B cell (primary cell): ENCODE data around the gene HPN. TPM values are rescaled to one million over a fixed set of nuclear protein-coding genes. Genes with fewer than 3 reads are reported as not detected.

Experiments used
- ATAC-seq: fragments of 200-7000 bp; cut with Tn5 transposase; one replicate; pipeline ENCODE4 v1.10.0; 2021; ENCODE audit warnings: low read depth, mild to moderate bottlenecking, moderate number of reproducible peaks, moderate library complexity
- CTCF ChIA-PET: fragments of 350-600 bp; sonication (Branson Sonifier 250); formaldehyde crosslinking; loops from one replicate; lab custom pipeline; 2021; ENCODE audit warnings: antibody characterized with exemption, inconsistent platforms; lab: Charles Lee
- POLR2A ChIA-PET: fragments of 350-600 bp; sonication (Branson Sonifier 250); formaldehyde crosslinking; loops from one replicate; lab custom pipeline; 2021; ENCODE audit warnings: antibody characterized with exemption; lab: Charles Lee
- DNase-seq: peaks from one replicate; pipeline ENCODE4 v3.0.0; 2013
- H2AFZ ChIP-seq: 2 replicates; pipeline ENCODE4 v1.6.1; 2012; ENCODE audit warnings: mild to moderate bottlenecking, low read depth, low read length; ENCODE audit not compliant: insufficient read depth, poor library complexity, severe bottlenecking
- H3K27ac ChIP-seq, 2 donors: 1 replicate in 1 of 2; 2 replicates in 1 of 2; pipeline ENCODE4 v1.5.1; 2012 to 2013; ENCODE audit warnings: low read length in 2 of 2, mild to moderate bottlenecking in 2 of 2, moderate library complexity in 1 of 2
- H3K27me3 ChIP-seq, 4 experiments: fragments of 200-600 bp in 1 of 4; sonication (generic) in 1 of 4; replicated peaks in 1 of 4; 1 replicate in 2 of 4; 2 replicates in 2 of 4; pipeline versions ENCODE4 v1.6.1 to v1.7.0; 2013 to 2016; ENCODE audit warnings: low read length in 3 of 4, mild to moderate bottlenecking in 2 of 4, mixed read lengths in 1 of 4, moderate library complexity in 1 of 4; ENCODE audit not compliant: insufficient read depth in 4 of 4, control insufficient read depth in 3 of 4; ENCODE audit errors: control extremely low read depth in 1 of 4
- H3K36me3 ChIP-seq, 2 experiments: replicated peaks in 1 of 2; 1 replicate in 1 of 2; 2 replicates in 1 of 2; pipeline versions ENCODE4 v1.6.1 to v1.7.1; 2013; ENCODE audit warnings: low read length in 1 of 2; ENCODE audit not compliant: insufficient read depth in 2 of 2, control insufficient read depth in 1 of 2; ENCODE audit errors: control extremely low read depth in 1 of 2, extremely low read depth in 1 of 2
- H3K4me1 ChIP-seq, 2 donors: fragments of 200-600 bp in 1 of 2; sonication (generic) in 1 of 2; 1 replicate in 1 of 2; 2 replicates in 1 of 2; pipeline versions ENCODE4 v1.5.1 to v1.6.1; 2013 to 2017; ENCODE audit warnings: low read length in 2 of 2; ENCODE audit not compliant: control insufficient read depth in 2 of 2, insufficient read depth in 2 of 2
- H3K4me2 ChIP-seq: replicated peaks from 2 replicates; pipeline ENCODE3; 2012; ENCODE audit warnings: mild to moderate bottlenecking, low read depth, low read length; ENCODE audit not compliant: poor library complexity, severe bottlenecking
- H3K4me3 ChIP-seq, 5 experiments: fragments of 200-600 bp in 1 of 5; sonication (generic) in 1 of 5; 1 replicate in 3 of 5; 2 replicates in 2 of 5; pipeline versions ENCODE4 v1.5.1 to v1.7.0; 2011 to 2016; ENCODE audit warnings: low read length in 4 of 5, mild to moderate bottlenecking in 4 of 5, low read depth in 2 of 5, control low read depth in 1 of 5, moderate library complexity in 1 of 5; ENCODE audit not compliant: insufficient read depth in 1 of 5; ENCODE audit errors: control extremely low read depth in 1 of 5, extremely low read depth in 1 of 5
- H3K79me2 ChIP-seq: fragments of 200-600 bp; sonication (generic); one replicate; pipeline ENCODE4 v1.6.0; 2016; ENCODE audit warnings: low read length; ENCODE audit not compliant: control insufficient read depth, insufficient read depth
- H3K9ac ChIP-seq: fragments of 200-600 bp; sonication (generic); 2 replicates; pipeline ENCODE4 v1.6.1; 2017; ENCODE audit warnings: mild to moderate bottlenecking, low read length, moderate library complexity
- H3K9me3 ChIP-seq, 3 donors: one replicate each; pipeline versions ENCODE4 v1.6.1 to v1.7.1; 2013; ENCODE audit warnings: low read length in 2 of 3; ENCODE audit not compliant: control insufficient read depth in 2 of 3, insufficient read depth in 1 of 3; ENCODE audit errors: control extremely low read depth in 1 of 3
- H4K20me1 ChIP-seq: 2 replicates; pipeline ENCODE4 v1.6.0; 2012; ENCODE audit warnings: mild to moderate bottlenecking, low read length; ENCODE audit not compliant: insufficient read depth, control insufficient read depth, poor library complexity, severe bottlenecking
- H3K27ac Mint-ChIP-seq: one replicate; pipeline ENCODE4 v1.8.0; 2021; ENCODE audit warnings: mixed read lengths
- H3K27me3 Mint-ChIP-seq: one replicate; pipeline ENCODE4 v1.8.0; 2021; ENCODE audit warnings: mixed read lengths
- H3K4me1 Mint-ChIP-seq: one replicate; pipeline ENCODE4 v1.8.0; 2021; ENCODE audit warnings: mixed read lengths
- H3K4me3 Mint-ChIP-seq: one replicate; pipeline ENCODE4 v1.8.0; 2021; ENCODE audit warnings: mixed read lengths
- H3K9me3 Mint-ChIP-seq: one replicate; pipeline ENCODE4 v1.8.0; 2022; ENCODE audit warnings: mixed read lengths; ENCODE audit not compliant: insufficient read depth
- EZH2 ChIP-seq: IDR thresholded peaks from 2 replicates; pipeline ENCODE4 v1.6.1; 2012; ENCODE audit warnings: borderline replicate concordance, low read depth, mild to moderate bottlenecking, moderate library complexity, low read length; ENCODE audit not compliant: insufficient read depth, poor library complexity, severe bottlenecking
- WGBS: methylation state at CpG from one replicate; pipeline ENCODE4 v1.1.5; 2013; ENCODE audit warnings: missing lambda C conversion rate; ENCODE audit not compliant: insufficient coverage; 5-methylcytosine and 5-hydroxymethylcytosine counted together
- intact Hi-C: fragments of 100-400 bp; cut with micrococcal nuclease; formaldehyde crosslinking; loops from one replicate; pipeline ENCODE4 v1.10.0; 2022
- polyA plus RNA-seq: library from polyadenylated mRNA; depleted of rRNA; stranded (reverse); fragments of >200 nt; gene quantifications from 2 replicates; pipeline ENCODE4 v1.2.3, GENCODE V29; 2012
- total RNA-seq, 2 donors: library from RNA; stranded (reverse); fragments of 120-200 nt in 1 of 2; gene quantifications; 1 replicate in 1 of 2; 2 replicates in 1 of 2; pipeline versions ENCODE4 v1.2.3 to v1.2.4, GENCODE V29; 2013 to 2022
- TF ChIP-seq, protein P1 (sequence below): fragments of 200-600 bp; IDR thresholded peaks from one replicate; pipeline ENCODE4 v1.8.0; 2022; ENCODE audit warnings: antibody characterized with exemption, mild to moderate bottlenecking

Gene HPN
- total and polyA plus RNA-seq, 2 donors (not counting 1 experiment from before 2014, with no cell fraction given), result 0.30 TPM; not detected in 1

DNA sequence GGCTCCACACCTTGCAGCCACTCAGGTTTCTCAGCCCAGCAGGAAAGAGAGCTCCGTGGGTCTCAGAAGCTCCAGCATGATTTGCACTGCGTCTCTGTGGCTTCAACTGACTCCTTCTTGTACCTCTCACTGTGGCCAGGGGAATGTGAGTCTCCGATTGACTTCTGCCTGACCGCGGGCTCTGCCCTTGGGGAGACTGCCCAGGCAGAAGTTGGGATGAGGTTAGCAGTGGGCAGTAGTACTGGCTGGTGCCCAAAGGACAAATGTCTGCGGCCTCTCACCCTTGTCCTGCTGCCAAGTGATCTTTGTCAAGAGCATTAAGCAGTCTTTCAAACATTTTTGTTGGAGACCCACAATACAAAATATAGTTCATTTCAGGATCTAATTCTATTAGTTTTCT, 39.7 kb downstream of the HPN start:
- Histone ChIP-seq H3K27ac (no peak overlapping the region), H3K4me3 (no peak overlapping the region), H3K36me3 (no peaks in the 10 kb centered on the region), H3K79me2 (no peaks in the 10 kb centered on the region), H3K27me3 (no peaks in the 10 kb centered on the region), H3K4me1 (peaks cover 58 to 65% of the 10 kb centered on the region in 2 donors), H3K9me3 (no peaks in the 10 kb centered on the region), H4K20me1 (no peaks in the 10 kb centered on the region), H2AFZ (no peak overlapping the region), H3K9ac (no peak overlapping the region), H3K4me2 (no peak overlapping the region)
- DNase-seq (no peak), ATAC-seq (no peak)
- TF ChIP-seq, protein P1, sequence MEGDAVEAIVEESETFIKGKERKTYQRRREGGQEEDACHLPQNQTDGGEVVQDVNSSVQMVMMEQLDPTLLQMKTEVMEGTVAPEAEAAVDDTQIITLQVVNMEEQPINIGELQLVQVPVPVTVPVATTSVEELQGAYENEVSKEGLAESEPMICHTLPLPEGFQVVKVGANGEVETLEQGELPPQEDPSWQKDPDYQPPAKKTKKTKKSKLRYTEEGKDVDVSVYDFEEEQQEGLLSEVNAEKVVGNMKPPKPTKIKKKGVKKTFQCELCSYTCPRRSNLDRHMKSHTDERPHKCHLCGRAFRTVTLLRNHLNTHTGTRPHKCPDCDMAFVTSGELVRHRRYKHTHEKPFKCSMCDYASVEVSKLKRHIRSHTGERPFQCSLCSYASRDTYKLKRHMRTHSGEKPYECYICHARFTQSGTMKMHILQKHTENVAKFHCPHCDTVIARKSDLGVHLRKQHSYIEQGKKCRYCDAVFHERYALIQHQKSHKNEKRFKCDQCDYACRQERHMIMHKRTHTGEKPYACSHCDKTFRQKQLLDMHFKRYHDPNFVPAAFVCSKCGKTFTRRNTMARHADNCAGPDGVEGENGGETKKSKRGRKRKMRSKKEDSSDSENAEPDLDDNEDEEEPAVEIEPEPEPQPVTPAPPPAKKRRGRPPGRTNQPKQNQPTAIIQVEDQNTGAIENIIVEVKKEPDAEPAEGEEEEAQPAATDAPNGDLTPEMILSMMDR, result no peak
- TF ChIP-seq EZH2, result no peak
- H3K4me3 Mint-ChIP-seq, result no peak overlapping the region
- H3K9me3 Mint-ChIP-seq, result no peaks in the 10 kb centered on the region
- H3K27ac Mint-ChIP-seq, result no peak overlapping the region
- ChIA-PET CTCF (interaction anchor here (0.6 to 14.9 kb wide), 8 partner anchors 10 to 72 kb away, joined by 3 to 192 read pairs (median 3); partner anchors contain the start of gene FXYD7), POLR2A (no interaction called here)
- peaks cover 5% of the 10 kb centered on the region for H3K27me3 Mint-ChIP-seq
- intact Hi-C loops, result no loop called here
- 79% methylated on average over 2 of the region's 6 CpGs for WGBS
- H3K4me1 Mint-ChIP-seq, result peaks cover 67% of the 10 kb centered on the region

DNA sequence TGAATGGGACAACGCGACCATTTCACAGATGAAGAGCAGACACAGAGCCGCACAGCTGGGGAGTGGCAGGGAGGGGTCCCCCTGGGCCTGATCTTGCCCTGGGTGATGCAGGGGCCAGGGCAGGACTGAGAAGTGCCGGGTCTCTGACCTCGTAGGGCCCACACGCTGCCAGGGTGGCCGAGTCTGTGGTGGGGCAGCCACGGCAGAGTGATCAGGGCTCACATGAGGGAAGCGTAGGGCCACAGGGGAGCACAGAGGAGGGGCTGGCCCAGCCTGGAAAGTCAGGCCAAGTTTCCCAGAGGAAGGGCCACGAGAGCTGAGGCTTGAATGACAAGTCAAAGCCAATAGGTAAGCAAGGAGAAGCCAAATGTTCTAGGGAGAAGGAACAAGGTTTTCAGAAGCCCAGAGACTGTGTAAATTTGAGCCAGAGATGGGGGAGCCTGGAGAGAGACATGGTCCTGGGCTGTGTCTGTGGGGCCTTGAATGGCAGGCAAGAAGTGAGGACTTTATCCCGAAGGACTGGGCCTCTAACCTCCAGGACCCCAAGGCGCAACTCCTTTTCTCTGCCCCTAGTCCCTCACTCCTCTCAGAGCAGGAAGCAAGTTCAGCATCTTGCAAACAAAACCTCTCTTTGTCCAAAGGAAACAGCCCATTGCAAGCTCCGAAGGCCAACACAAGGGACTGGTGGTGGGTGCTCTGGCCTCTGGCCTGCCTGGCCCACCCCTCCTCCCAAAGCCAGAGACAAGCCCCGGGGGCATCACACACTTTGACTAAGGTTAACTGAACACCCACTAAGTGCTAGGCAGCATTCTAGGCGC, 42.4 kb downstream of the HPN start:
- intact Hi-C loops, result no loop called here
- ChIA-PET POLR2A (no interaction called here), CTCF (interaction anchor here (1.2 to 14.9 kb wide), 4 partner anchors 9 to 18 kb away, joined by 3 to 192 read pairs (median 8); no protein-coding TSS in a partner anchor)
- peak overlapping the region; percentile 67 for H2AFZ ChIP-seq
- H3K27me3 ChIP-seq, result no peaks in the 10 kb centered on the region
- Mint-ChIP-seq H3K27ac (peak overlapping the region; percentile 90), H3K27me3 (no peaks in the 10 kb centered on the region), H3K9me3 (no peaks in the 10 kb centered on the region), H3K4me3 (peak overlapping the region; percentile 79), H3K4me1 (peaks cover 77% of the 10 kb centered on the region)
- H3K27ac ChIP-seq, result peak overlapping the region; percentile 90 to 92
- H3K79me2 ChIP-seq, result no peaks in the 10 kb centered on the region
- H3K36me3 ChIP-seq, result no peaks in the 10 kb centered on the region
- peak overlapping the region in 1 of 5 experiments; percentile 4 for H3K4me3 ChIP-seq
- H3K9me3 ChIP-seq, result no peaks in the 10 kb centered on the region
- TF ChIP-seq EZH2, result no peak
- TF ChIP-seq, protein P1, result no peak
- ATAC-seq, result peak; percentile 66
- peak overlapping the region; percentile 62 for H3K4me2 ChIP-seq
- H3K9ac ChIP-seq, result peak overlapping the region; percentile 24
- no peaks in the 10 kb centered on the region for H4K20me1 ChIP-seq
- WGBS, result 32% methylated on average over 15 of the region's 15 CpGs
- DNase-seq, result peak; percentile 54
- H3K4me1 ChIP-seq, result peaks cover 75 to 82% of the 10 kb centered on the region in 2 donors
